Measurements from ENCODE around the gene NTN3. TPM values are rescaled to one million over a fixed set of nuclear protein-coding genes. Genes with fewer than 3 reads are reported as not detected.
A peak's percentile ranks its signal among the peaks of the same experiment; 100 is the strongest.

Gene NTN3
- total RNA-seq, 1 experiment from 2014 or later, result 0.39 TPM

DNA sequence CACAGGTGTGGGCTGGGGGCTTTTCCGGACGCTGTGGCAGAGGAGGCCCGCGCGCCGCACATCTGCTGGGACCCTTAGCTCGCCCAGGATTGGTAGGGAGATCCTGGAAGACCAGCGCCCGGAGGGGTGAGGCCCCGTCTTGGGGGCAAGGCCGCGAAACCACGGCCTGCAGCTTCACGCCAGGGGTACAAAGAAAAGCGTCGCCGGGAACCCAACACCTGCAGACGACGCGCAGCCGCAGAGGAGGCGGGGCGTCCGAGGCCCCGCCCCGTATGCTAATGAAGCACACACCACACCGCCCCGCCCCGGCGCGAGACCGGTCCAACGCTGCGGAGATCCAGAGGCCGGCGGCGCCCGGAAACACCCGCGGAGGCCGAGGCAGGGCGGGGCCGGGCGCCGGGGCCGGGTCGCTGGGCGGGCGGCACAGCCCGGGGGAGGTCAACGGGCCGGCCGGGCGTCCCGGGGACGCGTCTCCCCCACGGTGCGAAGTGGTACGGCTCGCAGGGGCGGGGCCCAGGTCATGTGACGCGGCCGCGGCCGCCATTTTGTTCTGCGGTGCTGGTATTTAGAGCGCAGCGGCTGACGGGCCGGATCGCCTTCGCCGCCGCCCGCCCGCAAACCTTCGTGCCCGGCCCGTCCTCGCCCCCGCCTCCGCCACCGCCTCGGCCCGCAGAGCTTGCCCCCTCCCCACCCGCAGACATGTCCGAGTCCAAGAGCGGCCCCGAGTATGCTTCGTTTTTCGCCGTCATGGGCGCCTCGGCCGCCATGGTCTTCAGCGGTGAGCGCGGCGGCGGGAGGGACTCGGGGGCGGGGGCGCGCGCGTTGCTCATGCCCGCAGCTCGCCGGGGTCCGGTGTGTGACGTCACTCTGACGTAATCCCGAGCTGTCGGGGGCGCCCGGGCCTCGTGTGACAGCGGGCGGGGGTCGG is 42.6 kb downstream of the NTN3 start, which contains the start of gene ATP6V0C:
Gene ATP6V0C (plus strand): TSS at position 548 of the 928 bp plus-strand sequence. CDS start 152 bp downstream, at position 700.
- TF ChIP-seq, protein P1, sequence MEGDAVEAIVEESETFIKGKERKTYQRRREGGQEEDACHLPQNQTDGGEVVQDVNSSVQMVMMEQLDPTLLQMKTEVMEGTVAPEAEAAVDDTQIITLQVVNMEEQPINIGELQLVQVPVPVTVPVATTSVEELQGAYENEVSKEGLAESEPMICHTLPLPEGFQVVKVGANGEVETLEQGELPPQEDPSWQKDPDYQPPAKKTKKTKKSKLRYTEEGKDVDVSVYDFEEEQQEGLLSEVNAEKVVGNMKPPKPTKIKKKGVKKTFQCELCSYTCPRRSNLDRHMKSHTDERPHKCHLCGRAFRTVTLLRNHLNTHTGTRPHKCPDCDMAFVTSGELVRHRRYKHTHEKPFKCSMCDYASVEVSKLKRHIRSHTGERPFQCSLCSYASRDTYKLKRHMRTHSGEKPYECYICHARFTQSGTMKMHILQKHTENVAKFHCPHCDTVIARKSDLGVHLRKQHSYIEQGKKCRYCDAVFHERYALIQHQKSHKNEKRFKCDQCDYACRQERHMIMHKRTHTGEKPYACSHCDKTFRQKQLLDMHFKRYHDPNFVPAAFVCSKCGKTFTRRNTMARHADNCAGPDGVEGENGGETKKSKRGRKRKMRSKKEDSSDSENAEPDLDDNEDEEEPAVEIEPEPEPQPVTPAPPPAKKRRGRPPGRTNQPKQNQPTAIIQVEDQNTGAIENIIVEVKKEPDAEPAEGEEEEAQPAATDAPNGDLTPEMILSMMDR (IDR thresholded peaks at IDR 0.05; ENCODE audit: insufficient read depth in 1 of 2, low read depth in 1 of 2, low read length in 1 of 2, severe bottlenecking in 1 of 2, unreplicated experiment in 1 of 2), result no peak
- BruUV-seq (replicated peaks), result no TSS peak
- intact Hi-C loops (cut with micrococcal nuclease; ENCODE audit: unreplicated experiment), result no loop called here
- Mint-ChIP-seq H3K27me3 (ENCODE audit: insufficient read depth, unreplicated experiment) (no peaks in the 10 kb centered on the region), H3K4me3 (ENCODE audit: unreplicated experiment) (peak within 1 kb of the TSS; percentile 86), H3K9me3 (ENCODE audit: unreplicated experiment) (no peaks in the 10 kb centered on the region), H3K36me3 (ENCODE audit: insufficient read depth, unreplicated experiment) (peaks cover 46% of the 10 kb centered on the region), H3K4me1 (ENCODE audit: low read depth, unreplicated experiment) (peaks cover 27% of the 10 kb centered on the region), H3K27ac (ENCODE audit: unreplicated experiment) (peak within 1 kb of the TSS; percentile 87)
- ChIA-PET CTCF (interaction anchor here (0.5 to 2.1 kb wide), 3 partner anchors 11 to 12 kb away, joined by 3 to 11 read pairs (median 8); no protein-coding TSS in a partner anchor), POLR2A (interaction anchor here (0.5 to 0.6 kb wide), 2 partner anchors 36 to 244 kb away, joined by 3 to 4 read pairs; no protein-coding TSS in a partner anchor)
- H3K4me1 ChIP-seq, result peaks cover 17% of the 10 kb centered on the region
- H3K9me3 ChIP-seq, result no peaks in the 10 kb centered on the region
- H3K4me3 ChIP-seq (ENCODE audit: low read depth, low read length), result peak within 1 kb of the TSS; percentile 99
- DNase-seq, result peak; percentile 94 to 95
- peaks cover 3% of the 10 kb centered on the region for H3K36me3 ChIP-seq (ENCODE audit: control insufficient read depth, insufficient read depth, low read length)
- no peaks in the 10 kb centered on the region for H3K27me3 ChIP-seq (replicated peaks; ENCODE audit: control insufficient read depth, insufficient read depth, low read length)

DNA sequence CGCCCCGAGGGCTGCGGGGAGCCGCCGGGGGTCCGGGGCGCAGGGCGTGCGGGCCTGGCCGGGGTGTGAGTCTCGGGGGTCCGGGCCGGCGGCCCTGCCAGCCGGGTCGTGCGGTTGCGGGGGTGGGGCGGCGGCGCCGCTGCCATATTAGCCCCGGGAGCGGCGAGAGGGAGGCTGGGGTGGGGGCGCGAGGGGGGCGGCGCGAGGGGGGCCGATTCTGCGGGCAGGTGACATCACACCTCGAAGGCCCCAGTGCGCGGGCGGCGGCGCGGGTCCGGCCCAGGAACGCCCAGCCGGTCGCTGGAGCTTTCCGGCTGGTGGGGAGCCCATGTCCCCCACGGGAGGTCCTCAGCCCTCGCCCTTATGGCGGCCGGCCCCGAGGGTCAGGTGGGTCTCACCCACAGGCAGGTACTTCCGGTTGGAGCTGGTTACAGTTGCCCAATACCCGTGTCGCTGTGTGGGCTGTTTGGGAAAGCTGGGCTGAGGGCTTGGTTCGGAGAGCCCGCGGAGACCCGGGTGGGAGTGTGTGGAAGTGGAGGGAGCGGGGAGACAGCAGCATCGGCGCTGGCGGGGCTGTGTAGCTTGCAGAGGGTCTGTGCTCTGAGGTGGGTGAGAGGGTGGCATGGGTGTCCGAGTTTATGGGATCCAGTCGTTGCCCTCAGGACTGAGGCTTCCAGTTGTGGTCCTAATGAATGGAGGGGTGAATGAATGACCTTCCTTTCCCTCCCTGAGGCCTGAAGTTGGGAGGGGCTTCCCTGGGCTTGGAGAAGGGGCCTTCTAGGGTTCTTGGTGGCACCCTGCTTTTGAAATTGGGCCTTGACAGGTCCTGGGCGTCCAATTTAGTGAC is 43.5 kb downstream of the NTN3 start:
- BruUV-seq (replicated peaks), result no TSS peak
- Mint-ChIP-seq H3K27ac (ENCODE audit: unreplicated experiment) (peak overlapping the region; percentile 87), H3K9me3 (ENCODE audit: unreplicated experiment) (no peaks in the 10 kb centered on the region), H3K4me3 (ENCODE audit: unreplicated experiment) (peak overlapping the region; percentile 86), H3K4me1 (ENCODE audit: low read depth, unreplicated experiment) (peaks cover 27% of the 10 kb centered on the region), H3K27me3 (ENCODE audit: insufficient read depth, unreplicated experiment) (no peaks in the 10 kb centered on the region), H3K36me3 (ENCODE audit: insufficient read depth, unreplicated experiment) (peaks cover 53% of the 10 kb centered on the region)
- TF ChIP-seq, protein P1 (IDR thresholded peaks at IDR 0.05; ENCODE audit: insufficient read depth in 1 of 2, low read depth in 1 of 2, low read length in 1 of 2, severe bottlenecking in 1 of 2, unreplicated experiment in 1 of 2), result no peak
- H3K9me3 ChIP-seq, result no peaks in the 10 kb centered on the region
- H3K4me1 ChIP-seq, result peaks cover 23% of the 10 kb centered on the region
- peaks cover 3% of the 10 kb centered on the region for H3K36me3 ChIP-seq (ENCODE audit: control insufficient read depth, insufficient read depth, low read length)
- ChIA-PET CTCF (interaction anchor here (2.0 kb wide), 1 partner anchor 10 kb away, joined by 11 read pairs; no protein-coding TSS in a partner anchor), POLR2A (interaction anchor here (0.6 to 0.7 kb wide), 3 partner anchors 23 to 550 kb away, joined by 3 to 5 read pairs (median 3); partner anchors contain the start of genes PDPK1 and RPS2)
- DNase-seq, result peak in 1 of 2 experiments; percentile 55
- peak overlapping the region; percentile 99 for H3K4me3 ChIP-seq (ENCODE audit: low read depth, low read length)
- intact Hi-C loops (cut with micrococcal nuclease; ENCODE audit: unreplicated experiment), result no loop called here
- no peaks in the 10 kb centered on the region for H3K27me3 ChIP-seq (replicated peaks; ENCODE audit: control insufficient read depth, insufficient read depth, low read length)

All from Caco-2 (cell line).